Spleen (tissue), 7 donors: ENCODE data around the gene GDPD5.

Experiments
- CTCF ChIP-seq, 11 experiments: fragments of 200-600 bp in 7 of 11; fragments of 450-650 bp in 4 of 11; sonication (generic) in 4 of 11; IDR thresholded peaks in 8 of 11; conservative IDR thresholded peaks in 3 of 11; 1 replicate in 7 of 11; 2 replicates in 4 of 11; pipeline versions ENCODE4 v1.4.0 to v1.8.0; 2016 to 2021; ENCODE audit warnings: antibody characterized with exemption in 11 of 11, inconsistent platforms in 4 of 11, mild to moderate bottlenecking in 1 of 11
- POLR2A ChIP-seq, 3 donors: fragments of 450-650 bp; IDR thresholded peaks; one replicate each; pipeline ENCODE4 v1.5.1; 2017; ENCODE audit warnings: antibody characterized with exemption in 3 of 3, mild to moderate bottlenecking in 1 of 3
- POLR2AphosphoS5 ChIP-seq, 3 donors: sonication (generic); formaldehyde crosslinking; IDR thresholded peaks; one replicate each; pipeline ENCODE4 v1.5.1; 2017; ENCODE audit warnings: antibody characterized with exemption in 3 of 3
- donor health status: DM: no; HTN: no; CAD: no; lungs with moderate emphysema.
- donor health status: DM: no; HTN: no; CAD: no.
- donor health status: DM: no; HTN: no; CAD: no.

- TF ChIP-seq CTCF (IDR thresholded peaks at IDR 0.05 in 8 of 11, conservative IDR thresholded peaks at IDR 0.05 in 3 of 11) (no peak), POLR2A (IDR thresholded peaks at IDR 0.05) (no peak), POLR2AphosphoS5 (IDR thresholded peaks at IDR 0.05) (no peak)
Measured at GRCh38 chr11:75565221-75565814, 39.6 kb upstream of the GDPD5 start.
